ENCODE results near the gene MADCAM1. TPM values are rescaled to one million over a fixed set of nuclear protein-coding genes. Genes with fewer than 3 reads are reported as not detected.

MADCAM1 gene
- total RNA-seq, 1 donor from 2014 or later = 0.18 TPM

DNA sequence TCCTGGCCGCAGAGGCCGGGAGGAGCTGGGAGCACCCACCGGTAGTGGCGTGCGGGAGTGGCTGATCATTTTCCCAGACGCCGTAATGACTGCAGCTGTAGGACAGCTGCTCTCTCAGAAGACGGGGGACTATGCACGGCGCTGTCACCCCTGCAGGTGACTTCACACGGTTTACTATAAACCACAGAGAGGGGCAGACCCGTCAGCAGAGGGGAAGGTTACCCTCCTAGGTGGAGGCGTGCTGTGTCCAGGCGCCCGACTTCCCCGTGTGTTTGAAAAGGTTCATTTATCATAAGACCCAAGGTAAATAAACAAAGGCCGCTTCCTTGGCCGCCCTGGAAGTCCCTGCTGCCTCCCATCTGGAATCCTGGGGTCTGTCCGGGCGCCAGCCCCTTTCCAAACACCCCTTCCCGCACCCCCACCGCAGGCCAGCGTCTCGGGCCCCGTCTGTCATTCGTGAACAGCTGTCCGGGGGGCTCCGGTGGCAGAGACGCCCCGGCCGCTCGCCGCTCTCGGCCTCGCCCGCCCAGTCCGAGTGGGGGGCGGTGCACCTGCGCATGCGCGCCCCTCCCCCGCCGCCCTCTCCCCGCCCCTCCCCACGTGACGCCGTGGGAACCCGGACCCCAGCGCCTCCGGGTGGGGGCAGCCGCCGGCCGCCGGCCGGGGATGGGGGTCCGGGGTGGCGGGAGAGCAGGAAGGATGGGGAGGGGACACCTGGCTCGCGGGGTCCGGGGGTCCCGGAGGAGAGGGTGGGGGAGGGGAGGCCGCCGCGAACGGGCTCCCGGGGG, 36.4 kb upstream of the MADCAM1 start:
- Mint-ChIP-seq H3K27me3 (ENCODE audit: insufficient read depth) (peaks cover 16% of the 10 kb centered on the region), H3K36me3 (ENCODE audit: low read depth) (no peaks in the 10 kb centered on the region), H3K27ac (no peak overlapping the region), H3K4me1 (ENCODE audit: low read depth) (no peaks in the 10 kb centered on the region), H3K4me3 (peak overlapping the region; percentile 47), H3K9me3 (peaks cover 4% of the 10 kb centered on the region)
- no peak for DNase-seq (ENCODE audit: low spot score)
- intact Hi-C loops (cut with micrococcal nuclease) = no loop called here

DNA sequence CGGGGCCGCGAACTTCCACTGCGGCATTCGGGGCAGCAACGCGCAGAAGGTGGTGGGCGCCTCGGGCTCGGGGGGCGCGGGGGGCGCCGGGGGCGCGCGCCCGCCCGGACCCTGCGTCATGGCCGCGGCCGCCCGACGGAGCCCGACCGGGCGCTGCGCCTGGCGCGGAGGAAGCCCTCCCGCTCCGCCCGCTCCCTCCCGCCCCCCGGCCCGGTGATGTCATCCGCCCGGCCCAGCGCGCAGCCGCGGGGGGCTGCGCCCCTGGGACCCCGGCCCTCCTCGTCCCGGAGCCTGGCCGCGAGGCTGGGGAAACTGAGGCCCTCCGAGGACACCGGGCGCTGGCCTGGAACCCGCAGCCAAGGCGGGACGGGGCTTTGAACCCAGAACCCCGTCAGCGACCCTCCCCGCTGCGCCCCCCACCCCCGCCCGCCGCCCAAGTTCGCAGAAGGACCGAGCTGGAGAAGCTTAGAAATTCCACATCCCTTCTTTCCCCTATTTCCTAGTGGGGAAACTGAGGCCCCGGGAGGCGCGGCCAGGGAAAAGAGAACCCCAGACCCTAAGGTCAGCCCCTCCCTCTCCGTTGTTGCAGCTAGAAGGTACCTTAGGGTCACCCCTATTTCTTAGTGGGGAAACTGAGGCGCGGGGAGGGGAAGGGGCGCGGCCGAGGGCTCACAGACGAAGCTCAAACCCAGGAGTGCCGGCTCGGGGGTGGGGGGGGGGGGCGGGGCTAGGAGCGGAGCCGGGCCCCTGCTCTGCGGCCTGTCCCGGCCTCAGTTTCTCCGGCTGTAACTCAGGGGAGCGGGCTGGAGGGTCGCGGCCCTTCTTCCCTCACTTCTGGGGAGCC, 35.2 kb upstream of the MADCAM1 start, which contains the start of gene SHC2:
TSS of gene SHC2 (minus strand) at position 157 of the 844 bp plus-strand sequence. CDS start at position 120, 37 bp downstream.
- H3K4me3 Mint-ChIP-seq = peak within 1 kb of the TSS; percentile 56
- H3K27ac Mint-ChIP-seq = no peak within 1 kb of the TSS
- H3K27me3 Mint-ChIP-seq (ENCODE audit: insufficient read depth) = peaks cover 16% of the 10 kb centered on the region
- intact Hi-C loops (cut with micrococcal nuclease) = no loop called here
- DNase-seq (ENCODE audit: low spot score) = no peak
- H3K36me3 Mint-ChIP-seq (ENCODE audit: low read depth) = no peaks in the 10 kb centered on the region
- H3K9me3 Mint-ChIP-seq = peaks cover 4% of the 10 kb centered on the region
- H3K4me1 Mint-ChIP-seq (ENCODE audit: low read depth) = no peaks in the 10 kb centered on the region

- Mint-ChIP-seq H3K36me3 (ENCODE audit: low read depth) (no peaks in the 10 kb centered on the region), H3K4me1 (ENCODE audit: low read depth) (no peaks in the 10 kb centered on the region), H3K27ac (no peak overlapping the region), H3K4me3 (peak overlapping the region; percentile 56), H3K9me3 (peaks cover 4% of the 10 kb centered on the region), H3K27me3 (ENCODE audit: insufficient read depth) (peaks cover 16% of the 10 kb centered on the region)
- no peak for DNase-seq (ENCODE audit: low spot score)
- intact Hi-C loops (cut with micrococcal nuclease) = no loop called here
Measured at GRCh38 chr19:461721-462551, 34.4 kb upstream of the MADCAM1 start.

GRCh38 chr19:463483-464207, 32.6 kb upstream of the MADCAM1 start:
- no peak for DNase-seq (ENCODE audit: low spot score)
- Mint-ChIP-seq H3K27ac (no peak overlapping the region), H3K27me3 (ENCODE audit: insufficient read depth) (peaks cover 16% of the 10 kb centered on the region), H3K4me3 (no peak overlapping the region), H3K9me3 (peaks cover 4% of the 10 kb centered on the region), H3K36me3 (ENCODE audit: low read depth) (no peaks in the 10 kb centered on the region), H3K4me1 (ENCODE audit: low read depth) (no peaks in the 10 kb centered on the region)
- intact Hi-C loops (cut with micrococcal nuclease) = no loop called here

DNA sequence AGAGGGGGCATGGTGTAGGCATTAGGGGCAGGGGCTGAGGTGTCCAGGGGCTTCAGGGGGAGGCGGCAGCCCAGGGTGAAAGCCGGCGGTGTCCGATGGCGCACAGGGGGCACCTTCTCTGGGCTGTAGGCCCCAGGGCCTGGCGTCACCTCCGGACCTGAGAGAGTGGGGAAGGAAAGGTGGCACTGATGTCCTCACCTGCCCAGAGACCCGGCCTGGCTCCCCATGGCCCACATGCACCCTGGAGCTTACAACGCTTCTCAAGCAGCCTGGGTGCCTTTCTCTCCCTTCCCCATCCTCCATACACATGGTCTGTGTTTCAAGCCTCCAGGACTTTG, 32.1 kb upstream of the MADCAM1 start:
- Mint-ChIP-seq H3K9me3 (peaks cover 4% of the 10 kb centered on the region), H3K36me3 (ENCODE audit: low read depth) (no peaks in the 10 kb centered on the region), H3K27ac (no peak overlapping the region), H3K4me1 (ENCODE audit: low read depth) (no peaks in the 10 kb centered on the region), H3K27me3 (ENCODE audit: insufficient read depth) (peaks cover 16% of the 10 kb centered on the region), H3K4me3 (no peak overlapping the region)
- no peak for DNase-seq (ENCODE audit: low spot score)
- intact Hi-C loops (cut with micrococcal nuclease) = no loop called here

DNA sequence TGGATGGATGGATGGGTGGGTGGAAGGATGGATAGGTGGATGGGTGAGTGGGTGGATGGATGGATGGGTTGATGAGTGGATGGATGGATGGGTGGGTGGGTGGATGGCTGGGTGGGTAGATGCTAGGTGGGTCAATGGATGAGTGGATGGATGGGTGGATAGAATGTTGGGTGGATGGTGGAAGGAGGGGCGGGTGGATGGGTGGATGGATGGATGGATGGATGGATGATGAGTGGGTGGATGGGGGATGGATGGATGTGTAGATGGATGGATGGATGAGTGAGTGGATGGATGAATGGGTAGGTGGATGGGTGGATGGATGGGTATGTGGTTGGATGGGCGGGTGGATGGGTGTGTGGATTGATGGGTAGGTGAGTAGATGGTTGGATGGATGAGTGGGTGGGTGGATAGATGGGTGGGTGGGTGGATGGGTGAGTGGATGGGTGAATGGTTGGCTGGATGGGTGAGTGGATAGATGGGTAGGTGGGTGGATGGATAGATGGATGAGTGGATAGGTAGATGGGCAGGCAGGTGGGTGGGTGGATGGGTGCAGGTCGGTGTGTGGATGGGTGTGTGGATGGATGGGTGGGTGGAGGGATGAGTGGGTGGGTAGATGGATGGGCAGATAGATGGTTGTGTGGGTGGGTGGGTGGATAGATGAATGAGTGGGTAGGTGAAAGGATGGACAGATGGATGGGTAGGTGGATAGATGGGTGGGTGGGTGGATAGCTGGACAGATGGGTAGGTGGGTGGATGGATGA, 31.1 kb upstream of the MADCAM1 start:
- no peak overlapping the region for H3K4me3 Mint-ChIP-seq
- no peak for DNase-seq (ENCODE audit: low spot score)
- no peaks in the 10 kb centered on the region for H3K4me1 Mint-ChIP-seq (ENCODE audit: low read depth)
- peaks cover 4% of the 10 kb centered on the region for H3K9me3 Mint-ChIP-seq
- no peaks in the 10 kb centered on the region for H3K36me3 Mint-ChIP-seq (ENCODE audit: low read depth)
- peaks cover 9% of the 10 kb centered on the region for H3K27me3 Mint-ChIP-seq (ENCODE audit: insufficient read depth)
- intact Hi-C loops (cut with micrococcal nuclease) = no loop called here
- no peak overlapping the region for H3K27ac Mint-ChIP-seq

GRCh38 chr19:467554-467953, 28.7 kb upstream of the MADCAM1 start:
- Mint-ChIP-seq H3K36me3 (ENCODE audit: low read depth) (no peaks in the 10 kb centered on the region), H3K27ac (no peak overlapping the region), H3K4me3 (no peak overlapping the region), H3K27me3 (ENCODE audit: insufficient read depth) (peaks cover 4% of the 10 kb centered on the region), H3K9me3 (peaks cover 4% of the 10 kb centered on the region), H3K4me1 (ENCODE audit: low read depth) (no peaks in the 10 kb centered on the region)
- intact Hi-C loops (cut with micrococcal nuclease) = no loop called here
- DNase-seq (ENCODE audit: low spot score) = no peak

DNA sequence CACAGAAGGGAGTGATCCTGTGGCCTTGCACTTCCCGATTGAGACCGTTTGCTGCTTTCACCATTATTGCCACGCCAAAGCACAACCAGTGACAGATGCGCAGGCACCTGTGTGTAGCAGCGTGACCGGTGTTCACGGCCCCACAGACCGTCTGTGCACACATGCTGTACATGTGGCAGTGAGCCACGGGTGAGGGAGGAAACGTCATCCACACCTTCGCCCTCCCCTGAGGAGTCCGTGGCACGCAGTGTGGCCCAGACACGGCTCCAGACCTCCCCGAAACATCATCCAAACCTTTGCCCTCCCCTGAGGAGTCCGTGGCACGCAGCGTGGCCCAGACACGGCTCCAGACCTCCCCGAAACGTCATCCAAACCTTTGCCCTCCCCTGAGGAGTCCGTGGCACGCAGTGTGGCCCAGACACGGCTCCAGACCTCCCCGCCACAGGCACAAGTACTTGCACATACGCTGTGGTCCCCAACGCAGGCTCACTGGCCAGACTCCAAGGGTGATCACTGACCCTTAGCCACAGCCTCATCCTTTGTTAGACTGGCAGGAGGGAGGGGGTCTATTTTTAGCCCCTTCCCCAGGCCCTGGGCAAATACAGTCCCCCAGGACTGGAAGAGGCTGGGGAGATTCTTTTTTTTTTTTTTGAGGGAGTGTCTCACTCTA, 27.6 kb upstream of the MADCAM1 start:
- H3K27ac Mint-ChIP-seq = no peak overlapping the region
- H3K36me3 Mint-ChIP-seq (ENCODE audit: low read depth) = no peaks in the 10 kb centered on the region
- no peaks in the 10 kb centered on the region for H3K27me3 Mint-ChIP-seq (ENCODE audit: insufficient read depth)
- H3K9me3 Mint-ChIP-seq = peaks cover 4% of the 10 kb centered on the region
- DNase-seq (ENCODE audit: low spot score) = no peak
- intact Hi-C loops (cut with micrococcal nuclease) = no loop called here
- no peak overlapping the region for H3K4me3 Mint-ChIP-seq
- no peaks in the 10 kb centered on the region for H3K4me1 Mint-ChIP-seq (ENCODE audit: low read depth)

DNA sequence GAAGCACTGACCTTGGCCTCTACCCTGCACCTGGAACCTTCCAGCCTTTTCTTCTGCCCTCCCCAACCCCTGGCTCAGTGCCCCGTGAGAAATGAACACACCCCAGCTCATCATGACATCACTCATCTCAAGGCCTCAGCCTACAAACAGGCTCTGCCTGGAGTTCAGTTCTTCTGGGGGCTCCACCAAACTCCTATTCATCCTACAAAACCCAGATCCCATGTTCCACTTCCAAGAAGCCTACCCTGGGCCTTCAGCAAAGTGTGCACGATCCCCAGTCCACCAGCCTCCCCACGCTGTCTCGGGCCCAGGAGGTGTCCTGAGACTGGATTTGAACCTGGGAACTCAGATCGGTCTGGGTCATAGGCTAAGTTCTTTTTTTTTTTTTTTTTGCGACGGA, 26.5 kb upstream of the MADCAM1 start:
- Mint-ChIP-seq H3K27ac (no peak overlapping the region), H3K4me3 (no peak overlapping the region)
- intact Hi-C loops (cut with micrococcal nuclease) = no loop called here

DNA sequence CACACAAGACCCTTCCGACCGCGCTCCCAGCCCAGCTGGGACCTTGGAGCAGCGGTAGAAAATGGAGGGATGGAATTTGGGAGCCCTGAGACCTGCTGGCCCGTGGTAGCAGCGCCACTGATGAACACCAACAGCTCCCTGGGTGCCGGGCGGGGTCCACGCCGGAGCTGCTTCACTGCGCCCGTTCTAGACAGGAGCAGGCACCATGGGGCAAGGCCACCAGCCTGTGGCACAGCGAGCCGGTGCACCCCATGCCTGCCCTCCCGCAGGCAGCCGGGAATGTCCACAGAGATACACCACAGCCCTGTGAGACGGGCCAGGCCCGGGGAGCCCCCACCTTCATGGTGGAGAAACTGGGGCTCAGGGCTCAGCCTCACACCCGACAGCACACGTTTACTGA, 25.6 kb upstream of the MADCAM1 start:
- Mint-ChIP-seq H3K27me3 (ENCODE audit: insufficient read depth) (no peaks in the 10 kb centered on the region), H3K27ac (no peak overlapping the region), H3K36me3 (ENCODE audit: low read depth) (no peaks in the 10 kb centered on the region), H3K4me1 (ENCODE audit: low read depth) (no peaks in the 10 kb centered on the region), H3K4me3 (no peak overlapping the region), H3K9me3 (no peaks in the 10 kb centered on the region)
- intact Hi-C loops (cut with micrococcal nuclease) = no loop called here
- no peak for DNase-seq (ENCODE audit: low spot score)

More for the DNA sequence above, 26.5 kb upstream of the MADCAM1 start:
- no peak for DNase-seq (ENCODE audit: low spot score)
- H3K27me3 Mint-ChIP-seq (ENCODE audit: insufficient read depth) = no peaks in the 10 kb centered on the region
- H3K9me3 Mint-ChIP-seq = no peaks in the 10 kb centered on the region
- no peaks in the 10 kb centered on the region for H3K36me3 Mint-ChIP-seq (ENCODE audit: low read depth)
- H3K4me1 Mint-ChIP-seq (ENCODE audit: low read depth) = no peaks in the 10 kb centered on the region

- Mint-ChIP-seq H3K36me3 (ENCODE audit: low read depth) (no peaks in the 10 kb centered on the region), H3K27ac (no peak overlapping the region), H3K4me3 (no peak overlapping the region), H3K4me1 (ENCODE audit: low read depth) (no peaks in the 10 kb centered on the region), H3K9me3 (no peaks in the 10 kb centered on the region), H3K27me3 (ENCODE audit: insufficient read depth) (no peaks in the 10 kb centered on the region)
- intact Hi-C loops (cut with micrococcal nuclease) = no loop called here
- no peak for DNase-seq (ENCODE audit: low spot score)
Measured at GRCh38 chr19:472005-472858, 24.1 kb upstream of the MADCAM1 start.
